Muscle of back (tissue), 10 donors: ENCODE results near the gene PARG. TPM values are rescaled to one million over a fixed set of nuclear protein-coding genes. Genes with fewer than 3 reads are reported as not detected.

ENCODE experiments used
- polyA plus RNA-seq, 10 donors: library from polyadenylated mRNA; unstranded; fragments of 120-200 nt; gene quantifications; one replicate each; pipeline ENCODE4 v1.2.1, GENCODE V29; 2013; ENCODE audit not compliant: insufficient read length in 10 of 10

PARG gene
- polyA plus RNA-seq, 10 donors, result 14.9 to 21.3 (median 18.4) TPM

Other genes with a start within 250 kb of the PARG start
- gene OGDHL, start 179.7 kb downstream of the PARG start, polyA plus RNA-seq, result 1 to 10 TPM in 1 of 10 donors, under 1 TPM in 9; 0.25 to 1.2 (median 0.50) TPM
- 10 to 100 TPM; 10.2 to 26.7 (median 14.6) TPM for gene TIMM23B, start within 50 bp of the PARG start, polyA plus RNA-seq
- gene AGAP6, start 46.4 kb upstream of the PARG start, polyA plus RNA-seq, result 10 to 100 TPM in 5 of 10 donors, 1 to 10 TPM in 5; 7.1 to 31.0 (median 10.3) TPM
- gene WASHC2A, start 125.9 kb upstream of the PARG start, polyA plus RNA-seq, result 10 to 100 TPM; 22.4 to 38.1 (median 31.4) TPM